GM23248 (cell line): ENCODE data around the gene C1QL2.

ENCODE experiments used
- EZH2 ChIP-seq: fragments of 200-600 bp; sonication (generic); IDR thresholded peaks from 2 replicates; pipeline ENCODE4 v1.6.1; 2018; ENCODE audit warnings: antibody characterized with exemption, mild to moderate bottlenecking; ENCODE audit not compliant: insufficient read depth, poor library complexity, severe bottlenecking
- EZH2phosphoT487 ChIP-seq: fragments of 200-600 bp; sonication (generic); IDR thresholded peaks from 2 replicates; pipeline ENCODE4 v1.6.1; 2018; ENCODE audit warnings: antibody characterized with exemption, moderate library complexity, mild to moderate bottlenecking, low read depth; ENCODE audit not compliant: insufficient read depth

DNA sequence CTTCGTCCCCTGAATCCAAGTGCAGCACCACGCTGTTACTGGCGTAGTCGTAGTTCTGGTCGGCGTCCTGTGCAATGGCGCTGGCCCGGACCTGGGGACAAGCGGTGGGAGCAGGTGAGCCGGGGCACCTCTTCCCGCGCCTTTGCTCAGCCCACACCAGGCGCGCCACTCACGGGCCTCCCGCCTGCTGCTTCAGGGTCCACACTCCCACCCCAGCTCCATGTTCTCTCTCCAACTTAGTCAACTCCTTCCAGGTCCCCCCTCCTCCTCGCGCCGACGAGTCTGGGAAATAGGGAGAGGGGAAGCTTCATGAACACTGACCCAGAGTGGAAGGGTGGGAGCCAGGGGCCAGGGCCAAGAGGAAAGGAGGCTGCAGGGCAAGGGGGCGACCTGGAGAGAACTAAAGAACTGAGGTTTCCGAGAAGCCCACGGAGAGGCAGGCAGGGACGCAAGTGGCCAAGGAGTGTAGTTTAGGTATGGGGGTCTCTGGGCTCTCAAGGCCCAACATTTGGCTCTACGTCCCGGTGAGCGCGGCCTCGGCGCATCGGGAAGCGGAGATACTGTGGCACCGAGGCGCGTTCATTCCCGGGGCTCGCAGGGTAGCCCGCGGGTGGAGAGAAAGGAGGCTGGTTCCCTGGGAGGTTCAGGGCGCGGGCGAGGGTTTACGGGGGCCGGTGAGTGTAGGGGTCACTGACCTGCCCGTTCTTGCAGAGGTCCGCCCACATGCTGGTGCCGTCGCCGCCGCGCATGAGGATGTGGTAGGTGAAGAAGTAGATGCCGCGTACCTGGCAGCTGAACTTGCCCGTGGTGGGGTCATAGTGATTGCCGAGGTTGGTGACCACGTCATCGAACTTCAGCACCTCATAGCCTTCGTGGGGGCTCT is 1.4 kb downstream of the C1QL2 start:
- TF ChIP-seq EZH2 (peak; percentile 19), EZH2phosphoT487 (no peak)
